HL-60 (cell line): Measurements from ENCODE around the gene TRAF3IP1.
A peak's percentile ranks its signal among the peaks of the same experiment; 100 is the strongest.

Source experiments
- DNase-seq, 2 experiments: peaks; one replicate each; pipeline ENCODE4 v3.0.0-alpha.2; 2010 to 2020; ENCODE audit warnings: low read depth in 1 of 2, low spot score in 1 of 2
- H3K27ac ChIP-seq: fragments of 250-450 bp; sonication (Bioruptor Pico); replicated peaks from 2 replicates; pipeline ENCODE4 v1.5.1; 2020; ENCODE audit warnings: mild to moderate bottlenecking, moderate library complexity
- H3K27me3 ChIP-seq: fragments of 250-450 bp; sonication (Bioruptor Pico); 2 replicates; pipeline ENCODE4 v1.5.1; 2021; ENCODE audit warnings: mild to moderate bottlenecking, moderate library complexity; ENCODE audit not compliant: insufficient read depth, poor library complexity, severe bottlenecking
- H3K4me3 ChIP-seq: replicated peaks from 2 replicates; pipeline ENCODE4 v1.5.1; 2011; ENCODE audit warnings: mild to moderate bottlenecking, control low read depth, low read length; ENCODE audit not compliant: insufficient read depth
- CTCF ChIP-seq: IDR thresholded peaks from one replicate; pipeline ENCODE4 v1.5.1; 2011; ENCODE audit warnings: low read length, control low read depth, inconsistent platforms; ENCODE audit not compliant: insufficient read depth
- GABPA ChIP-seq: IDR thresholded peaks from 2 replicates; pipeline ENCODE4 v1.6.1; 2012; ENCODE audit warnings: low read depth
- POLR2AphosphoS5 ChIP-seq: IDR thresholded peaks from 2 replicates; pipeline ENCODE4 v1.6.1; 2012; ENCODE audit warnings: low read depth
- REST ChIP-seq: IDR thresholded peaks from 2 replicates; pipeline ENCODE4 v1.6.1; 2012; ENCODE audit warnings: low read depth; ENCODE audit not compliant: insufficient replicate concordance
- SPI1 ChIP-seq: IDR thresholded peaks from 2 replicates; pipeline ENCODE4 v1.6.1; 2012; ENCODE audit warnings: low read depth, mild to moderate bottlenecking, borderline replicate concordance

Gene TRAF3IP1

GRCh38 chr2:238305092-238305862, 15.0 kb upstream of the TRAF3IP1 start:
- H3K27ac ChIP-seq = no peak overlapping the region
- DNase-seq = no peak
- no peak overlapping the region for H3K4me3 ChIP-seq
- H3K27me3 ChIP-seq = no peaks in the 10 kb centered on the region
- no peak for TF ChIP-seq GABPA
- no peak for TF ChIP-seq SPI1
- TF ChIP-seq POLR2AphosphoS5 = no peak
- peak; percentile 7 for TF ChIP-seq CTCF
- TF ChIP-seq REST = peak; percentile 77

- no peak for TF ChIP-seq POLR2AphosphoS5
- no peak for TF ChIP-seq REST
- TF ChIP-seq GABPA = no peak
- no peak for TF ChIP-seq CTCF
- no peak for TF ChIP-seq SPI1
These were observed 14.2 kb upstream of the TRAF3IP1 start for GRCh38 chr2:238305965-238306671.

GRCh38 chr2:238306672-238306998, 13.7 kb upstream of the TRAF3IP1 start:
- Histone ChIP-seq H3K27me3 (no peaks in the 10 kb centered on the region), H3K27ac (no peak overlapping the region), H3K4me3 (no peak overlapping the region)
- no peak for DNase-seq
- no peak for TF ChIP-seq CTCF
- TF ChIP-seq GABPA = no peak
- no peak for TF ChIP-seq SPI1
- TF ChIP-seq REST = no peak
- TF ChIP-seq POLR2AphosphoS5 = no peak

More at GRCh38 chr2:238305965-238306671, 14.2 kb upstream of the TRAF3IP1 start:
- Histone ChIP-seq H3K4me3 (no peak overlapping the region), H3K27ac (no peak overlapping the region), H3K27me3 (no peaks in the 10 kb centered on the region)
- no peak for DNase-seq
